Measurements from ENCODE around the gene ERN2. TPM values are rescaled to one million over a fixed set of nuclear protein-coding genes. Genes with fewer than 3 reads are reported as not detected.
A peak's percentile ranks its signal among the peaks of the same experiment; 100 is the strongest.

The ERN2 gene
- total and polyA plus RNA-seq, 2 of the 13 experiments (the other 11 are each of a cell fraction or from before 2014, with no cell fraction given): 2.2 to 3.5 TPM

GRCh38 chr16:23640931-23641765 is 71.9 kb downstream of the ERN2 start, which contains the start of the genes DCTN5 and PALB2 (continued):
- TF ChIP-seq NFAT5 (CRISPR knock-in tag; IDR thresholded peaks at IDR 0.05): peak; percentile 98
- TF ChIP-seq CAMTA2 (CRISPR knock-in tag; IDR thresholded peaks at IDR 0.05; ENCODE audit: borderline replicate concordance): peak; percentile 99
- TF ChIP-seq SRY (CRISPR knock-in tag; IDR thresholded peaks at IDR 0.05): peak; percentile 91
- no peak for TF ChIP-seq GPBP1L1 (CRISPR knock-in tag; IDR thresholded peaks at IDR 0.05)
- TF ChIP-seq ZBTB1 (CRISPR knock-in tag; IDR thresholded peaks at IDR 0.05; ENCODE audit: borderline replicate concordance): no peak
- TF ChIP-seq NFE2L2 (IDR thresholded peaks at IDR 0.05; ENCODE audit: low read length): 0 out of 2 replicates have a peak, but pooled peaks have one; percentile 10
- TF ChIP-seq SKIL (CRISPR knock-in tag; IDR thresholded peaks at IDR 0.05; ENCODE audit: borderline replicate concordance): peak; percentile 39; the same call in 1 of the 2 replicates
- TF ChIP-seq SMAD3 (CRISPR knock-in tag; IDR thresholded peaks at IDR 0.05): peak; percentile 68; the same call in 1 of the 2 replicates
- TF ChIP-seq HBP1 (CRISPR knock-in tag; IDR thresholded peaks at IDR 0.05; ENCODE audit: low read depth): peak; percentile 98
- peak; percentile 86; the same call in 1 of the 2 replicates for TF ChIP-seq TSC22D2 (CRISPR knock-in tag; IDR thresholded peaks at IDR 0.05; ENCODE audit: borderline replicate concordance)
- TF ChIP-seq ATF5 (CRISPR knock-in tag; IDR thresholded peaks at IDR 0.05; ENCODE audit: low read depth): peak; percentile 98; the same call in 1 of the 2 replicates
- TF ChIP-seq ZNF768 (CRISPR knock-in tag; IDR thresholded peaks at IDR 0.05): peak; percentile 77; the same call in 1 of the 2 replicates
- peak; percentile 82 for TF ChIP-seq FIP1L1 (IDR thresholded peaks at IDR 0.05; ENCODE audit: borderline replicate concordance, insufficient read depth, low read depth, low read length)
- peak; percentile 100 for TF ChIP-seq YEATS2 (CRISPR knock-in tag; IDR thresholded peaks at IDR 0.05; ENCODE audit: borderline replicate concordance)
- peak; percentile 86 for TF ChIP-seq ZNF431 (CRISPR knock-in tag; IDR thresholded peaks at IDR 0.05; ENCODE audit: borderline replicate concordance, low read depth)
- no peak for TF ChIP-seq ZNF430 (CRISPR knock-in tag; IDR thresholded peaks at IDR 0.05)

All from HepG2 (cell line).